ENCODE data around the gene CFAP65.
A peak's percentile ranks its signal among the peaks of the same experiment; 100 is the strongest.

CFAP65 gene

DNA sequence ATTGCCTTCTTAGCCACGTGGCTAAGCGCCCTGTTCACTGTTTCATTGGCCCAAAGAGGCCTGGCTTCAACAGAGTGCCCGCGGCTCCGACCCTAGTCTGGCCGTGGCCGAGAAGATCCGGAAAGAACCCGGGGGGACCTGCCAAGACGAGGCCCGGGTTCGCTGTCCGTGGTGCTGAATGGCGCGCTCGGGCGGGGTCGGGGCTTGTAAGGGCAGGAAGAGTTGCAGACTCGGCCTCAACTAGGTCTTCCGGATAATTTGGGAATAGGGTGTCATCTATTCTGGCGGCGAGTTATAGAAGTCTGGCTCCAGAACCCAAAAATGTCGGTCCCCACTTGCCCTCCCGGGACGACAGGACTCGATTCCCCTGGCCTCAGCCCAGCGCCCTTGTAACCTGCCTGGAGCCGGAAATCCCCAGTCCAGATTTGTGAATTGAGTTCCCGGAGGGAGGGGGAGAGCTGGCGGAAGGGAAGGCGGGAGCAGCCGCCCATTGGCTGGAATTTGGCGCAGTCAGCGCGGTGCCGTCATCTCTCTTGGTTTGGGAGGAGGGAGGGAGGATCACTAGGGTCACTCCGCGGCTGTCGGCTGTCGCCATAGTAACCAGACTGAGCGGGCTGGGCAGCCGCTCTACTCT is 78.3 kb downstream of the CFAP65 start:
- DNase-seq = peak; percentile 97

DNA sequence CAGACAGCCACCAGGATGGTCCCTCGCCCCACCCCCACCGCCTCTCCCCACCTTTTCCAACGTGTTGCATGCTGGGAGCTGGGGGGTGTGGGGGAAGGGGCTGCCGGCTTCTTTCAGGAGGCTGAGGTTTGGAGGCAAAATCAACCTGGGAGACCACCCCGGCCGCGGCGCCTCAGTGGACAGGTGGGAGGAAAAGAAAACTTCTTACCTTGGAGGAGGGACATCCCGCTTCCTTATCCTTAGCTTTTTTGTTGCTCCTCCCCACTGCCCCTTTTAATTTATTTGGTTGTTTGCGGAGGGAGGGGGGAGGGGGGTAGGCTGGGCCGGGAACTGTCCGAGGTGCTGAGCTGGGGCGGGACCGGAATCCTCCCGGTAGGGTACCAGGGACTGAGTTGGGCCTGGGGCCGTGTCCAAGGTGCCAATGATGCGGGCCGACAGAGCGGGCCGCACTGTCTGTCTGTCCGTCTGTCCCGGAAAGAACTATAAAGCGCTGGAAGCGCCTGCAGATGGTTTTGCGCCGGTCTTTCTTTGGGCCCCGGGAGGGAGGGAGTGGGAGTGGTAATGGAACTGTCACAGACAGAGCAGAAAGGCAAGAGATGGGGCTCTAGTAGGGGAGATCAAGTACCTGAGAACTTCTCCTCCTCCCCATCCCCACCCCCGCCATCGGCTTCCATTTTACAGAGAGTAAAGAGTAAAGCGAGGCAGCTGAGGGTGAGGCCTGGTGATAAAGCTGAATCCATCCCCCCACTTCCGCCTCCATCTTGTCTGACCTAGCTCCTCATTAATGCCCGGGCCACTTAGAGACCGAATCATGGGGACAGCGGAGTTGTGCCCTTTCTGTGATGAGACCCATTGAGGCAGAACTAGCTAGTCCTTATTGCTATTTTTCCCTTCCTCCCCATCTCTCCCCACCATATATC is 79.4 kb downstream of the CFAP65 start:
- peak; percentile 37 for DNase-seq

DNA sequence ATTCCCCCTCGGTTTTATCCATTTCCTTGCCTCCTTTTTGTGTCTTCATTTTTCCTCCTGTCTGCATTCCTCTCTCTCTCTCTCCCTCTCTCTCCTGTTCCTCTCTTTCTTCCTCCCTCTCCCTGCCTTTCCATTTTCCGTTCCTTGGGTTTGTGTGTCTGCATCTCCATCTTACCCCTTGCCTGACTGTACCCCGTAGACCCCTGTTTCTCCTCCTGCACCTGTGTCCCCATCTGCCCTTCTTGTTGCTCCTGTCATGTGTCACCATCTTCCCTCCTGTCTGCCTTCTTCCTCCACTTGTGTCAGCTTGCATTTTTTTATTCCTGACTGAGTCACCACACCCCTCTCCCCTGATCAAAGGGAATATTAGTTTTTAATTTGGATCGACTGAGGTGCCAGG is 80.1 kb downstream of the CFAP65 start:
- no peak for DNase-seq

DNA sequence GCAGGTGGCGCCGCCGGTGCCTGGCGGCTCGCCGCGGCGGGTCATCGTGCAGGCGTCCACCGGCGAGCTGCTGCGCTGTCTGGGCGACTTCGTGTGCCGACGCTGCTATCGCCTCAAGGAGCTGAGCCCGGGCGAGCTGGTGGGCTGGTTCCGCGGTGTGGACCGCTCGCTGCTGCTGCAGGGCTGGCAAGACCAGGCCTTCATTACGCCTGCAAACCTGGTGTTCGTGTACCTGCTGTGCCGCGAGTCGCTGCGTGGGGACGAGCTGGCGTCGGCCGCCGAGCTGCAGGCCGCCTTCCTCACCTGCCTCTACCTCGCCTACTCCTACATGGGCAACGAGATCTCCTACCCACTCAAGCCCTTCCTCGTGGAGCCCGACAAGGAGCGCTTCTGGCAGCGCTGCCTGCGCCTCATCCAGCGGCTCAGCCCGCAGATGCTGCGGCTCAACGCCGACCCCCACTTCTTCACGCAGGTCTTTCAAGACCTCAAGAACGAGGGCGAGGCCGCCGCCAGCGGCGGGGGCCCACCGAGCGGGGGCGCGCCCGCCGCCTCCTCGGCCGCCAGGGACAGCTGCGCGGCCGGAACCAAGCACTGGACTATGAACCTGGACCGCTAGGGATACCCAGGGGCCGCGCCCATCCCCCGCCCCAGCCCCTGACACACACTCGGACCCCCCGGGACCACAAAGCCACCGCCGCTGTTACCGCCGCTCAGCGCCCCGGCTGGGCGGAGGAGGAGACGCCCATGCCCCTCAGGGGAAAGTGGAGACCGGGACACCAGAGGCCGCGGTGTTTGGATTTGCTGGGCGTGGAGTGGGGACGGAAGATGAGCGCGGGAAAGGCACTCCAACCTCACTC is 80.8 kb downstream of the CFAP65 start:
- no peak for DNase-seq

GRCh38 chr2:218959761-218960308 is 81.5 kb downstream of the CFAP65 start:
- no peak for DNase-seq

GRCh38 chr2:218959141-218959731 is 82.1 kb downstream of the CFAP65 start, which contains the start of gene CDK5R2:
CDK5R2 (plus strand) TSS chr2:218959666; CDS start chr2:218959821, 155 bp downstream.
- peak; percentile 94 for DNase-seq

GRCh38 chr2:218958276-218958675 is 83.0 kb downstream of the CFAP65 start:
- DNase-seq = no peak

DNA sequence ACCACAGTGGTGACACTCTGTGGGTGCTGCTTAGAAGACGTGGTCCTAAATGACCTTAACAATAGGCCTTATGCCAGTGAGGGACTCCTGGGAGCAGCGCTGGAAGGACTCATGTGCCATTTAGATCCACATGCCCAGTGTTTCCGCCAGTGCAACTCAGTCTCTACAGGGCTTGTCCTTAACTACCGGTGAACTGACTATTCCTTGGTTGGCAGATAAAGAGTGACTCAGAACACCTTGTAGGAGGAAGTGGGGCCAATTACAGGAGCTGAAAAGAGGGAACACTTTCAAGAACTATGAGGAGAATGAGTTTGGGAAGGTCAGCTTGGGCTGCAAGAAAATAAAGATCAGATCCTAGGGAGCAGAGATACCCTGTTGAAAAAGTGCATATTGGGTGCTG is 83.6 kb downstream of the CFAP65 start:
- no peak for DNase-seq

DNA sequence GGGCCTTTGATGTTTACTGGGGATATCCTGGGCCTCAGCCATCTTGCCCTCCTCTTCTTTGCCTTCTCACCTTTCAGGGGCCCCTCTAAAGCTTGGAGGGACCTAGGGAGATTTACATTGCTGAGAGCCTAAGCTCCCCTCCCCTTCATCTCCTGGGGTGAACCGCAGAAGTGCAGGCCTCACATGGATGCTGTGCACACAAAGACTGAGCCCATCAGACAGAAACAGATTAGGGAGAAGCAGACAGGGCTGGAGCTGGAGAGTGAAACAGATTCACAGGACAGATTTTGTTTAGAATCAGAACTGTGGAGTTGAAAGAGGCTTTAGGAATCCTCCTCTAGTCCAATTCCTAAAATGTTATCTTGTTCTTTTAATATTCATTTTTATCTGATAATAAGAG is 85.3 kb downstream of the CFAP65 start:
- no peak for DNase-seq

DNA sequence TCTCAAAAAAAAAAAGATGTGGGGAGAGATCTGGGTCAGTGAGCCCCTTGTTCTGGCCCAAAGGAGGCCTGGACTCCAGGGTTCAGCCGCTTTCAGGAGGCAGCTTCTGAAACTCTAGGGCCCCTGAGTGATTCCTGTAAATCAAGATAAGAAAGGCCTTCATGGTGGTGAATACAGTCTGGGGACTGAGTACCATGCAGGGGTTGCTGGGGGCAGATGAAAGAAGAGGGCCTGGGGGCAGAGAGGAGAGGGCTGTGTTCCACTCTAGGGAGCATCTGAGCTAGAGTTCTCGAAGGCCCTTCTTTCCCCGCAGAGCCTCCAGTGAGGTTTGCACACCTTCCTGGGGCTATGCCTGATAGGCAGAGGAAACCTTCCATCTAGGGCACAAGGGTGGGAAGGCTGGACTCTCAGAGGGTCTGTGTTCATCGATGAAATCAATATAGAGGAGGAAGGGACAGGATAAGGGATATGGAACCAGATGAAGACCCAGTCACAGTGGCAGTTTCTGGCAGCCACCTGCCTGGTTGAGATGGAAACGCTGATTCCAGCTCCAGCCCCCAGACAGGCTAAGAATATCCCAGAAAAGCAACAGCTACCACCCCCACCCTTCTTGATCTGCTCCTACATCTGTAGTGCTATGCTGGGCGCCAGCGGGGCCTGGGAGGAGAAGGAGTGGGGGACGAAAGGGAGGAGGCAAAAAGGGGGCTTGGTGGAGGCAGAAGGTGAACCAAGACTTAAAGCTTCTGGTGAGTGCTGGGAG is 86.6 kb downstream of the CFAP65 start:
- no peak for DNase-seq

GRCh38 chr2:218953366-218953954 is 87.9 kb downstream of the CFAP65 start:
- no peak for DNase-seq

Measured in NCI-H2227 treated with DMSO at 0.1 percent for 48 hours (cell line).